ENCODE results near the gene FADS6. TPM values are rescaled to one million over a fixed set of nuclear protein-coding genes. Genes with fewer than 3 reads are reported as not detected.

The FADS6 gene
- total RNA-seq, 4 donors from 2014 or later, result not detected

DNA sequence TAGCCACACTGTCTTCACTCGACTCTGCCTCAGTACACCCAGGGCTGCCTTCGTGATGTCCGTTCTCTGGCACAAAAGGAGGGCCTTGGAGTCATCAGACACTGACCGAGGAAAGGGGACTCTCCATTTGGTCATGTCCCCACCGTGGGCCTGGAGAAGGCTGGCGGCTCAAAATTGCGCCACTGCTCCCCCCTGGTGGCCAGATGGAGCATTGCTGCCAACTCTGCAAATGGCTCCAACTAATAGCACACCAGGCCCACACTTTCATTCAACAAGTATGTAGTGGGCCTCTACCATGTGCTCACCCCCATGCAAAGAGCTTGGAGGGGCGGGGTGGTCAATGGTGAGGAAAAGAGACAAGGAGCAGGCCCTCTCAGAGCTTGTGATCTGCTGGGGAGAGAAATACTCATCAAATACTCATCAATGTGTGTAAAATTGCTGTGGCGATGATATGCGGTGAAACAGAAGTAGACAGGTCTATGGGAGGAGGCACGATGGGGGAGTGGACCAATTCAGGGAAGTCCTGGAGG, 28.5 kb downstream of the FADS6 start:
- Histone ChIP-seq H3K36me3 (no peaks in the 10 kb centered on the region), H3K9me3 (no peaks in the 10 kb centered on the region), H3K4me1 (peaks cover 0 to 10% of the 10 kb centered on the region in 2 donors), H3K27me3 (peaks cover 12 to 13% of the 10 kb centered on the region in 2 donors), H3K4me3 (no peak overlapping the region), H3K27ac (no peak overlapping the region)
- TF ChIP-seq POLR2A (IDR thresholded peaks at IDR 0.05) (no peak), CTCF (IDR thresholded peaks at IDR 0.05) (peak; percentile 93 to 95 (median 94))
- intact Hi-C loops (cut with DNase I; ENCODE audit: low total_unique reads), result loop anchor here (5.0 to 10.0 kb wide), 2 partner anchors 73 to 120 kb away; partner anchors contain the start of gene NHERF1
- peak; percentile 68 to 81 for DNase-seq

DNA sequence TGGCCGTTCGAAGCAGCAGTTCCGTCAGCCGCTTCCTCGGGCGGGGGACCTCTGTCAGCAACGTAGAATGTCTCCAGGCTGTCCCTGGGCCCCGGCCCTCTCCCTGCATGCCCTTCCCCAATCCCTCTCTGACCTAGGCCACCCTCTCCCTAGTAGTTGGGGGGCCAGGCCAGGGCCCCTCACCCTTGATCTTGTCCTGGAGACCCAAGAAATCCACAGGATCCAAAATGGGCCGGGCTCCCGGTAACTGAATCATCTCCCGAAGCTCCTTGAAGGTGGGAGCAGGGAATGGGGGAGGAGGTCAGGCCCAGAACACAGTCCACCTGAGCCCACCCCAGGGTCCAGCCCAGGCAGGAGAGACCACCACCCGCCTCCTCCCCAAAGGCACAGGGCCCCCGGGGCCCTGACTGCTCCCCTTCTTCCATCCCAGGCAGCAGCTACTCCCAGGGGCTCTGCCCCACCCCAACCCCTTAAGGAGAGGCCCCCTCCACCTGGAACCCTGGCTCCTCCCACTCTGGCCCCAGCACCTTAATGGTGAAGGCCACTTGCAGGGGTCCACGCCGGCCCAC, 29.1 kb downstream of the FADS6 start:
- TF ChIP-seq POLR2A (IDR thresholded peaks at IDR 0.05) (no peak), CTCF (IDR thresholded peaks at IDR 0.05) (no peak)
- no peaks in the 10 kb centered on the region for H3K36me3 ChIP-seq
- H3K4me3 ChIP-seq, result no peak overlapping the region
- H3K4me1 ChIP-seq, result peaks cover 0 to 16% of the 10 kb centered on the region in 2 donors
- no peak for DNase-seq
- no peak overlapping the region for H3K27ac ChIP-seq
- intact Hi-C loops (cut with DNase I; ENCODE audit: low total_unique reads), result loop anchor here (5.0 to 10.0 kb wide), 2 partner anchors 72 to 120 kb away; partner anchors contain the start of gene NHERF1
- H3K9me3 ChIP-seq, result no peaks in the 10 kb centered on the region
- peaks cover 16% of the 10 kb centered on the region in 2 donors for H3K27me3 ChIP-seq

DNA sequence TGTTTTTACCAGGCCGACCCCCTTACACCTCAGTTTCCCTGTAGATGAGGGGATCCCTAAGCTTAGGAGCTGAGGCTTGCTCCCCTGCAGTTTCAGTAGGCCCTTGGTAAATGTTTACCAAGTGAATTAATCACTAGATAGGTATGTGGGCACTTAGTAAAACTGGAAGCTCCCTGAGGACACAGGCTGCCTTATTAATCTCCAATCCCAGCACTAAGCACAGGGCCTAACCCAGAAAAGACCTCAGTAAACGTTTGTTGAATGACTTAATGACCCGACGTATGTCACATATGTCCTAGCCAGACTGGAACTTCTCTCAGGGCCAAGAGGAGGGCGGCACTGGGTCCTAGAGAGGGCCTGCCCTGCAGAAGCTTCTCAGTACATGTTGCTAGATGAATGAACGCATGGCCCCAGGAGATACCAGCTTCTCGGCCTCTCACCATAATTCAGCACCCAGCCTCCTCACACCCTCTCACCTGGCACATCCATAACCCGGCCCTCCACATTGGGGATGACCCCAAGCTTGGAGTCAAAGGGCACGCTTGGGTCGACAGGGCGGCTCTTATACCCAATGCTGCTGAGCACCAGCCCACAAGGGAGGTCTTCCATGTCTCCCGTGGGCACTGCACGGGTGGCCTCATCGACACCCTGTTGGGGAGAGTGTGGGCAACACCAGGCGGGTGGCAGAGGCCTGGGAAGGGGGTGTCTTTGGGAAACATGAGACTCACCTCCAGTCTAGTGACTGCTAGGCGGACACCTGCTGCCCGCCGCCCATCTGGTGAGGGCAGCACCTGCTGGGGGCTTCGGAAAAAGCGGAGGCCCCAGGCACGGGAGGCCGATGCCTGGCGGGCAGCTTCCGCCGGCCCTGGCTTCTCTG, 29.8 kb downstream of the FADS6 start:
- TF ChIP-seq CTCF (IDR thresholded peaks at IDR 0.05) (no peak), POLR2A (IDR thresholded peaks at IDR 0.05) (no peak)
- no peaks in the 10 kb centered on the region for H3K9me3 ChIP-seq
- no peak overlapping the region for H3K27ac ChIP-seq
- no peaks in the 10 kb centered on the region for H3K36me3 ChIP-seq
- H3K27me3 ChIP-seq, result peaks cover 18 to 23% of the 10 kb centered on the region in 2 donors
- no peak overlapping the region for H3K4me3 ChIP-seq
- no peak for DNase-seq
- peaks cover 0 to 18% of the 10 kb centered on the region in 2 donors for H3K4me1 ChIP-seq
- intact Hi-C loops (cut with DNase I; ENCODE audit: low total_unique reads), result loop anchor here (5.0 to 10.0 kb wide), 2 partner anchors 71 to 119 kb away; partner anchors contain the start of gene NHERF1

- TF ChIP-seq POLR2A (IDR thresholded peaks at IDR 0.05) (no peak), CTCF (IDR thresholded peaks at IDR 0.05) (no peak)
- H3K27ac ChIP-seq, result no peak overlapping the region
- peaks cover 0 to 18% of the 10 kb centered on the region in 2 donors for H3K4me1 ChIP-seq
- peaks cover 18 to 27% of the 10 kb centered on the region in 2 donors for H3K27me3 ChIP-seq
- no peaks in the 10 kb centered on the region for H3K36me3 ChIP-seq
- DNase-seq, result no peak
- H3K4me3 ChIP-seq, result no peak overlapping the region
- intact Hi-C loops (cut with DNase I; ENCODE audit: low total_unique reads), result loop anchor here (5.0 to 10.0 kb wide), 2 partner anchors 71 to 118 kb away; partner anchors contain the start of gene NHERF1
- H3K9me3 ChIP-seq, result no peaks in the 10 kb centered on the region
Observed at GRCh38 chr17:74862919-74863318, 30.5 kb downstream of the FADS6 start.

Data from uterus (tissue), 4 donors.